Natural killer cell (primary cell): ENCODE measurements around the gene CACNG4. TPM values are rescaled to one million over a fixed set of nuclear protein-coding genes. Genes with fewer than 3 reads are reported as not detected.

Experiments
- ATAC-seq, 3 donors: fragments of 150-1000 bp in 2 of 3; fragments of 200-7000 bp in 1 of 3; cut with Tn5 transposase; 1 replicate in 1 of 3; 2 replicates in 2 of 3; pipeline ENCODE4 v1.10.0; 2021; ENCODE audit warnings: mild to moderate bottlenecking in 2 of 3, moderate library complexity in 2 of 3
- DNase-seq, 2 donors: peaks; one replicate each; pipeline versions ENCODE4 v3.0.0 to v3.0.0-alpha.2; 2013 to 2021; ENCODE audit warnings: mixed read lengths in 1 of 2
- H3K27ac ChIP-seq: one replicate; pipeline ENCODE4 v1.5.1; 2013; ENCODE audit warnings: mild to moderate bottlenecking, low read length
- H3K27me3 ChIP-seq: one replicate; pipeline ENCODE4 v1.6.1; 2013; ENCODE audit warnings: low read length; ENCODE audit not compliant: control insufficient read depth, insufficient read depth
- H3K36me3 ChIP-seq: one replicate; pipeline ENCODE4 v1.6.1; 2013; ENCODE audit warnings: low read length; ENCODE audit not compliant: control insufficient read depth, insufficient read depth
- H3K4me1 ChIP-seq: one replicate; pipeline ENCODE4 v1.6.1; 2013; ENCODE audit warnings: low read length; ENCODE audit not compliant: control insufficient read depth, insufficient read depth
- H3K4me3 ChIP-seq: one replicate; pipeline ENCODE4 v1.5.1; 2013; ENCODE audit warnings: low read length
- H3K9me3 ChIP-seq: one replicate; pipeline ENCODE4 v1.6.1; 2013; ENCODE audit warnings: low read length; ENCODE audit not compliant: control insufficient read depth, insufficient read depth
- H3K27ac Mint-ChIP-seq, 2 donors: one replicate each; pipeline ENCODE4 v1.8.0; 2022; ENCODE audit warnings: mild to moderate bottlenecking in 2 of 2, mixed read lengths in 2 of 2, moderate library complexity in 1 of 2
- H3K27me3 Mint-ChIP-seq, 2 donors: one replicate each; pipeline ENCODE4 v1.8.0; 2022; ENCODE audit warnings: low read depth in 2 of 2, mixed read lengths in 2 of 2
- H3K36me3 Mint-ChIP-seq: one replicate; pipeline ENCODE4 v1.8.0; 2022; ENCODE audit warnings: mixed read lengths
- H3K4me1 Mint-ChIP-seq, 2 donors: one replicate each; pipeline ENCODE4 v1.8.0; 2022; ENCODE audit warnings: mixed read lengths in 2 of 2
- H3K4me3 Mint-ChIP-seq: one replicate; pipeline ENCODE4 v1.8.0; 2022; ENCODE audit warnings: mild to moderate bottlenecking, moderate library complexity, mixed read lengths
- H3K9me3 Mint-ChIP-seq, 2 donors: one replicate each; pipeline ENCODE4 v1.8.0; 2022; ENCODE audit warnings: mixed read lengths in 2 of 2
- WGBS: methylation state at CpG from one replicate; pipeline ENCODE4 v1.1.7; 2013; ENCODE audit warnings: missing lambda C conversion rate; ENCODE audit not compliant: insufficient coverage; 5-methylcytosine and 5-hydroxymethylcytosine counted together
- intact Hi-C: fragments of 100-400 bp; cut with micrococcal nuclease; formaldehyde crosslinking; loops from one replicate; pipeline ENCODE4 v1.14.2; 2022
- total RNA-seq, 4 donors: library from RNA; stranded (reverse); fragments of 120-200 nt in 1 of 4; gene quantifications; one replicate each; pipeline versions ENCODE4 v1.2.3 to v1.2.4, GENCODE V29; 2013 to 2022
- TF ChIP-seq, protein P1 (sequence below): fragments of 200-600 bp; IDR thresholded peaks from one replicate; pipeline ENCODE4 v1.8.0; 2022; ENCODE audit warnings: antibody characterized with exemption

The CACNG4 gene
- total RNA-seq, 3 donors from 2014 or later (not counting 1 experiment from before 2014, with no cell fraction given), result not detected

DNA sequence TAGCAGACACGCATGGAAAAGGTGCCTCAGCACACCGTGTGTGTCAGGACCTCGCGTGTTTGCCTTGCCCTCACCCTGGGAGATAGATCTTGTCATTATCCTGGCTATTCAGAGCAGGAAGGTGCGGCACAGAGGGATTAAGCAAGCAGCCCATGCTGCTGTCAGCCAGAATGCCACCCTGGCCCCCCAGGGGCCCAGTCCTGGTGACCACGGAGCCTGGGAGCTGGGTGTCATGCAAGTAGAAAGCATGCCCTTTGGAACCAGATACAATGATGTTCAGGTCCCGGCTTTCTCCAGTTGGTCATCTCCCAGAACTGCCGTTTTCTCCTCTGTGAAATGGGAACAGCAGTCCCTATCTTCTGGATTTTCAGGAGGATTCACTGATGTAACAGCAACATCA is 29.9 kb downstream of the CACNG4 start:
- no peak for ATAC-seq
- Histone ChIP-seq H3K27me3 (no peaks in the 10 kb centered on the region), H3K36me3 (no peaks in the 10 kb centered on the region), H3K4me1 (no peaks in the 10 kb centered on the region), H3K9me3 (no peaks in the 10 kb centered on the region), H3K27ac (no peak overlapping the region), H3K4me3 (no peak overlapping the region)
- no peak for DNase-seq
- H3K27me3 Mint-ChIP-seq, result peaks cover 0 to 15% of the 10 kb centered on the region in 2 donors
- TF ChIP-seq, protein P1, sequence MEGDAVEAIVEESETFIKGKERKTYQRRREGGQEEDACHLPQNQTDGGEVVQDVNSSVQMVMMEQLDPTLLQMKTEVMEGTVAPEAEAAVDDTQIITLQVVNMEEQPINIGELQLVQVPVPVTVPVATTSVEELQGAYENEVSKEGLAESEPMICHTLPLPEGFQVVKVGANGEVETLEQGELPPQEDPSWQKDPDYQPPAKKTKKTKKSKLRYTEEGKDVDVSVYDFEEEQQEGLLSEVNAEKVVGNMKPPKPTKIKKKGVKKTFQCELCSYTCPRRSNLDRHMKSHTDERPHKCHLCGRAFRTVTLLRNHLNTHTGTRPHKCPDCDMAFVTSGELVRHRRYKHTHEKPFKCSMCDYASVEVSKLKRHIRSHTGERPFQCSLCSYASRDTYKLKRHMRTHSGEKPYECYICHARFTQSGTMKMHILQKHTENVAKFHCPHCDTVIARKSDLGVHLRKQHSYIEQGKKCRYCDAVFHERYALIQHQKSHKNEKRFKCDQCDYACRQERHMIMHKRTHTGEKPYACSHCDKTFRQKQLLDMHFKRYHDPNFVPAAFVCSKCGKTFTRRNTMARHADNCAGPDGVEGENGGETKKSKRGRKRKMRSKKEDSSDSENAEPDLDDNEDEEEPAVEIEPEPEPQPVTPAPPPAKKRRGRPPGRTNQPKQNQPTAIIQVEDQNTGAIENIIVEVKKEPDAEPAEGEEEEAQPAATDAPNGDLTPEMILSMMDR, result no peak
- H3K4me1 Mint-ChIP-seq, result no peaks in the 10 kb centered on the region
- H3K4me3 Mint-ChIP-seq, result no peak overlapping the region
- intact Hi-C loops, result no loop called here
- no peaks in the 10 kb centered on the region for H3K9me3 Mint-ChIP-seq
- WGBS, result 90% methylated on average over 8 of the region's 8 CpGs
- no peak overlapping the region for H3K27ac Mint-ChIP-seq
- no peaks in the 10 kb centered on the region for H3K36me3 Mint-ChIP-seq

DNA sequence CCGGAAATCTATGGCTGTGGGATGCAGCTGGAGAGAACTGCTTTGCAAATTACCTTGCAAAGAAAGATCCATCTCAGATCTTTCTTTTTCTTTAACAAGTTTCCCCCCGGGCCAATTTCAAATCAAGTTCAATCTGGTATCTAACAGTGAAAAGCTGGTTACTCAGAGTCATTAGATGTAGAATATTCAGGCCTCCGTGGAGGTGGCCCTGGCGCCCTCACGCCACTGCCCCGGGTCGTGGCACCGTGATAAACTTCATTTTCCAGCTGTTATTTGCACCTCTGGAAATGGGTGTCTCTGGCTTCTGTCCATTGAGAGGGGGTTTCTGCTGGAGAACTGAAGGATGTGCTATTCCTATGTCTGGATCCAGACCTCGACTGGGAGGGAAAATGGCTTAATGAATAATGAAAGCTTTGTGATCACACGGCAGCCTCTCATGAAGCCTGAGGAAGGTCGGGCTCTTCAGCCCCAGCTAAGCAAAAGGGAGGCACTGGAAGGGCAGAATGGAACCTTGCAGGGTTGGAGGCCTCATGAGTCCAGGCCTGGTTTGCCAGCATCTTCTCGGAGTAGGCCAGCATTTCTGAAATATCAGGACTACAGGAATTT is 30.5 kb downstream of the CACNG4 start:
- H3K27ac Mint-ChIP-seq, result no peak overlapping the region
- intact Hi-C loops, result no loop called here
- Histone ChIP-seq H3K36me3 (no peaks in the 10 kb centered on the region), H3K4me1 (no peaks in the 10 kb centered on the region), H3K27me3 (no peaks in the 10 kb centered on the region), H3K27ac (no peak overlapping the region), H3K4me3 (no peak overlapping the region), H3K9me3 (no peaks in the 10 kb centered on the region)
- peaks cover 0 to 15% of the 10 kb centered on the region in 2 donors for H3K27me3 Mint-ChIP-seq
- H3K9me3 Mint-ChIP-seq, result no peaks in the 10 kb centered on the region
- H3K4me3 Mint-ChIP-seq, result no peak overlapping the region
- ATAC-seq, result no peak
- WGBS, result 89% methylated on average over 12 of the region's 12 CpGs
- H3K36me3 Mint-ChIP-seq, result no peaks in the 10 kb centered on the region
- DNase-seq, result no peak
- TF ChIP-seq, protein P1, result no peak
- H3K4me1 Mint-ChIP-seq, result no peaks in the 10 kb centered on the region

DNA sequence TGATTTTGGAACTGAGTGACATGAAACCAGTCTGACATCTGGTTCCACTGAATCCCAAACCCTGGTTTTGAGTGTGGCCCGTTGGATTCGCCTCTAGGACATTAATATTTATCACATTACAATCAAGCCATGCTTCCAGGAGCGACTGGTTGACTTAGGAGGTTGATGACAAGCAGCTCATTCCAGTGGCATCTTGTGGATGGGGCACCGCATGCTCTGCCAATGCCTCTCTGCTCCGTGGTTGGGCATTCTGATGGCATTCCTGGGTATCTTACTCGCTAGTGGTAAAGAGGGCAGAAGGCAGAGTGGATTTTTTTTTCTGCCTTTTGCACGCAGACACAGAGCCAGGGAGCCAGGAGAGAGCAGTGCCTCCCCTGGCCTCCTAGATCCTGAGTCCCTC is 31.4 kb downstream of the CACNG4 start:
- Mint-ChIP-seq H3K4me3 (no peak overlapping the region), H3K27ac (no peak overlapping the region), H3K9me3 (no peaks in the 10 kb centered on the region), H3K27me3 (peaks cover 0 to 15% of the 10 kb centered on the region in 2 donors), H3K36me3 (no peaks in the 10 kb centered on the region), H3K4me1 (no peaks in the 10 kb centered on the region)
- Histone ChIP-seq H3K4me3 (no peak overlapping the region), H3K4me1 (no peaks in the 10 kb centered on the region), H3K27ac (no peak overlapping the region), H3K9me3 (no peaks in the 10 kb centered on the region), H3K27me3 (no peaks in the 10 kb centered on the region), H3K36me3 (no peaks in the 10 kb centered on the region)
- ATAC-seq, result no peak
- TF ChIP-seq, protein P1, result no peak
- intact Hi-C loops, result no loop called here
- no peak for DNase-seq
- 93% methylated on average over 7 of the region's 7 CpGs for WGBS

DNA sequence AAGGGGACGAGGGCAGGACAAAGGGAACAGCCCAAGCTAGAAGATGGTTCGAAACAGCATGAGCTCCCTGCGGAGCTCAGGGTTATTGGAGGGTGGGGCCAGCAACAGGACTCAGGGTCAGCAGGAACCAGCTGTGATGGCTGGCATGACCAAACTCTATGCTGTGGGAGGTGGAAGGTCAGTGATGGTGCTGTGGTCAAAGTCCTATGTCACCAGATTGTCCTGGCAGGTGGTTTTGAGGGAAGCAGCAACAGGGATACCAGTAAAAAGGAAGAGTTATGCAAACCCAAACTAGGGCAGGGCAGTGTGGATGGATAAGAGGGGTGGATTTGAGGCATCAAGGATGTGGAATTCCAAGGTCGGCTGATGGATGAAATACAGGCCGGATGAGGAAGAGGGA is 32.4 kb downstream of the CACNG4 start:
- H3K27me3 Mint-ChIP-seq, result peaks cover 0 to 10% of the 10 kb centered on the region in 2 donors
- 91% methylated on average over 5 of the region's 5 CpGs for WGBS
- TF ChIP-seq, protein P1, result no peak

More for the DNA sequence above, 32.4 kb downstream of the CACNG4 start:
- Histone ChIP-seq H3K27ac (no peak overlapping the region), H3K36me3 (no peaks in the 10 kb centered on the region), H3K4me1 (no peaks in the 10 kb centered on the region), H3K9me3 (no peaks in the 10 kb centered on the region), H3K27me3 (no peaks in the 10 kb centered on the region), H3K4me3 (no peak overlapping the region)
- Mint-ChIP-seq H3K27ac (no peak overlapping the region), H3K4me1 (no peaks in the 10 kb centered on the region), H3K4me3 (no peak overlapping the region), H3K9me3 (no peaks in the 10 kb centered on the region), H3K36me3 (no peaks in the 10 kb centered on the region)
- intact Hi-C loops, result no loop called here
- ATAC-seq, result no peak
- DNase-seq, result no peak
